ENCODE measurements around the gene PLEKHA8.
A peak's percentile ranks its signal among the peaks of the same experiment; 100 is the strongest.

The PLEKHA8 gene

GRCh38 chr7:30160329-30160728, 132.1 kb downstream of the PLEKHA8 start:
- Mint-ChIP-seq H3K4me1 (ENCODE audit: low read depth) (peaks cover 52% of the 10 kb centered on the region), H3K4me3 (no peak overlapping the region), H3K27me3 (ENCODE audit: low read depth) (no peaks in the 10 kb centered on the region), H3K9me3 (no peaks in the 10 kb centered on the region), H3K36me3 (ENCODE audit: low read depth) (no peaks in the 10 kb centered on the region), H3K27ac (peak overlapping the region; percentile 23)
- no peak for DNase-seq (ENCODE audit: low spot score)

- Mint-ChIP-seq H3K36me3 (ENCODE audit: low read depth) (no peaks in the 10 kb centered on the region), H3K27me3 (ENCODE audit: low read depth) (no peaks in the 10 kb centered on the region), H3K4me3 (peak overlapping the region; percentile 64), H3K9me3 (no peaks in the 10 kb centered on the region), H3K27ac (peak overlapping the region; percentile 90), H3K4me1 (ENCODE audit: low read depth) (peaks cover 49% of the 10 kb centered on the region)
- DNase-seq (ENCODE audit: low spot score): no peak
Measured at GRCh38 chr7:30162133-30162532, 133.9 kb downstream of the PLEKHA8 start.

- H3K36me3 Mint-ChIP-seq (ENCODE audit: low read depth): no peaks in the 10 kb centered on the region
- no peaks in the 10 kb centered on the region for H3K27me3 Mint-ChIP-seq (ENCODE audit: low read depth)
- no peak for DNase-seq (ENCODE audit: low spot score)
- peaks cover 47% of the 10 kb centered on the region for H3K4me1 Mint-ChIP-seq (ENCODE audit: low read depth)
- H3K27ac Mint-ChIP-seq: peak overlapping the region; percentile 90
- H3K9me3 Mint-ChIP-seq: no peaks in the 10 kb centered on the region
- H3K4me3 Mint-ChIP-seq: peak overlapping the region; percentile 64
Measured at GRCh38 chr7:30162622-30163124, 134.5 kb downstream of the PLEKHA8 start.

- peak overlapping the region; percentile 90 for H3K27ac Mint-ChIP-seq
- H3K27me3 Mint-ChIP-seq (ENCODE audit: low read depth): peaks cover under 1% of the 10 kb centered on the region
- peak; percentile 23 for DNase-seq (ENCODE audit: low spot score)
- H3K36me3 Mint-ChIP-seq (ENCODE audit: low read depth): no peaks in the 10 kb centered on the region
- no peaks in the 10 kb centered on the region for H3K9me3 Mint-ChIP-seq
- H3K4me1 Mint-ChIP-seq (ENCODE audit: low read depth): peaks cover 47% of the 10 kb centered on the region
- peak overlapping the region; percentile 64 for H3K4me3 Mint-ChIP-seq
Measured at GRCh38 chr7:30163231-30163894, 135.2 kb downstream of the PLEKHA8 start.

GRCh38 chr7:30164567-30164966, 136.4 kb downstream of the PLEKHA8 start:
- H3K4me3 Mint-ChIP-seq: no peak overlapping the region
- no peak for DNase-seq (ENCODE audit: low spot score)
- H3K4me1 Mint-ChIP-seq (ENCODE audit: low read depth): peaks cover 39% of the 10 kb centered on the region
- no peaks in the 10 kb centered on the region for H3K9me3 Mint-ChIP-seq
- H3K27me3 Mint-ChIP-seq (ENCODE audit: low read depth): peaks cover 4% of the 10 kb centered on the region
- peak overlapping the region; percentile 49 for H3K27ac Mint-ChIP-seq
- no peaks in the 10 kb centered on the region for H3K36me3 Mint-ChIP-seq (ENCODE audit: low read depth)

- Mint-ChIP-seq H3K36me3 (ENCODE audit: low read depth) (no peaks in the 10 kb centered on the region), H3K27ac (no peak overlapping the region), H3K4me3 (no peak overlapping the region), H3K9me3 (no peaks in the 10 kb centered on the region), H3K4me1 (ENCODE audit: low read depth) (peaks cover 29% of the 10 kb centered on the region), H3K27me3 (ENCODE audit: low read depth) (peaks cover 4% of the 10 kb centered on the region)
- DNase-seq (ENCODE audit: low spot score): no peak
Measured at GRCh38 chr7:30165590-30165989, 137.4 kb downstream of the PLEKHA8 start.

- Mint-ChIP-seq H3K27ac (no peak overlapping the region), H3K27me3 (ENCODE audit: low read depth) (peaks cover 4% of the 10 kb centered on the region), H3K9me3 (no peaks in the 10 kb centered on the region), H3K4me1 (ENCODE audit: low read depth) (peaks cover 24% of the 10 kb centered on the region), H3K36me3 (ENCODE audit: low read depth) (no peaks in the 10 kb centered on the region), H3K4me3 (no peak overlapping the region)
- no peak for DNase-seq (ENCODE audit: low spot score)
Measured at GRCh38 chr7:30166155-30166840, 138.1 kb downstream of the PLEKHA8 start.

- Mint-ChIP-seq H3K27me3 (ENCODE audit: low read depth) (peaks cover 4% of the 10 kb centered on the region), H3K4me3 (no peak overlapping the region), H3K9me3 (no peaks in the 10 kb centered on the region), H3K36me3 (ENCODE audit: low read depth) (no peaks in the 10 kb centered on the region), H3K27ac (no peak overlapping the region), H3K4me1 (ENCODE audit: low read depth) (peaks cover 23% of the 10 kb centered on the region)
- no peak for DNase-seq (ENCODE audit: low spot score)
Measured at GRCh38 chr7:30166841-30167235, 138.6 kb downstream of the PLEKHA8 start.

GRCh38 chr7:30167901-30168300, 139.7 kb downstream of the PLEKHA8 start:
- Mint-ChIP-seq H3K36me3 (ENCODE audit: low read depth) (no peaks in the 10 kb centered on the region), H3K27ac (no peak overlapping the region), H3K9me3 (no peaks in the 10 kb centered on the region), H3K27me3 (ENCODE audit: low read depth) (peaks cover 4% of the 10 kb centered on the region), H3K4me3 (no peak overlapping the region), H3K4me1 (ENCODE audit: low read depth) (peaks cover 14% of the 10 kb centered on the region)
- DNase-seq (ENCODE audit: low spot score): no peak

- DNase-seq (ENCODE audit: low spot score): no peak
- Mint-ChIP-seq H3K4me3 (no peak overlapping the region), H3K4me1 (ENCODE audit: low read depth) (peaks cover 4% of the 10 kb centered on the region), H3K27ac (no peak overlapping the region), H3K27me3 (ENCODE audit: low read depth) (peaks cover 4% of the 10 kb centered on the region), H3K9me3 (no peaks in the 10 kb centered on the region), H3K36me3 (ENCODE audit: low read depth) (no peaks in the 10 kb centered on the region)
Measured at GRCh38 chr7:30168835-30169573, 140.8 kb downstream of the PLEKHA8 start.

GRCh38 chr7:30169579-30169978, 141.4 kb downstream of the PLEKHA8 start:
- Mint-ChIP-seq H3K9me3 (no peaks in the 10 kb centered on the region), H3K27me3 (ENCODE audit: low read depth) (peaks cover 4% of the 10 kb centered on the region), H3K4me1 (ENCODE audit: low read depth) (peaks cover under 1% of the 10 kb centered on the region), H3K36me3 (ENCODE audit: low read depth) (no peaks in the 10 kb centered on the region), H3K4me3 (no peak overlapping the region), H3K27ac (no peak overlapping the region)
- no peak for DNase-seq (ENCODE audit: low spot score)

GRCh38 chr7:30170476-30171205, 142.4 kb downstream of the PLEKHA8 start:
- DNase-seq (ENCODE audit: low spot score): no peak
- H3K4me1 Mint-ChIP-seq (ENCODE audit: low read depth): no peaks in the 10 kb centered on the region
- no peak overlapping the region for H3K4me3 Mint-ChIP-seq

GRCh38 chr7:30171766-30172447, 143.7 kb downstream of the PLEKHA8 start:
- DNase-seq (ENCODE audit: low spot score): no peak
- no peak overlapping the region for H3K4me3 Mint-ChIP-seq
- H3K4me1 Mint-ChIP-seq (ENCODE audit: low read depth): no peaks in the 10 kb centered on the region
- peaks cover 4% of the 10 kb centered on the region for H3K27me3 Mint-ChIP-seq (ENCODE audit: low read depth)
- no peak overlapping the region for H3K27ac Mint-ChIP-seq
- no peaks in the 10 kb centered on the region for H3K36me3 Mint-ChIP-seq (ENCODE audit: low read depth)
- no peaks in the 10 kb centered on the region for H3K9me3 Mint-ChIP-seq

More at GRCh38 chr7:30170476-30171205, 142.4 kb downstream of the PLEKHA8 start:
- H3K27ac Mint-ChIP-seq: no peak overlapping the region
- H3K36me3 Mint-ChIP-seq (ENCODE audit: low read depth): no peaks in the 10 kb centered on the region
- peaks cover 4% of the 10 kb centered on the region for H3K27me3 Mint-ChIP-seq (ENCODE audit: low read depth)
- no peaks in the 10 kb centered on the region for H3K9me3 Mint-ChIP-seq

All from T-helper 2 cell treated with Interferon-gamma antibody and Interleukin-4, amounts not matched to agents 5 μg/mL and 100 μg/mL, for 36 hours (primary cell).